Psoas muscle (tissue), 8 donors: ENCODE data around the gene TSSK3. TPM values are rescaled to one million over a fixed set of nuclear protein-coding genes. Genes with fewer than 3 reads are reported as not detected.

Experiments used
- ATAC-seq, 4 donors: fragments of 200-7000 bp; cut with Tn5 transposase; one replicate each; pipeline ENCODE4 v1.9.1; 2020; ENCODE audit warnings: moderate library complexity in 3 of 4, mild to moderate bottlenecking in 2 of 4
- DNase-seq, 2 donors: peaks; one replicate each; pipeline ENCODE4 v3.0.0-alpha.2; 2020
- H3K27ac ChIP-seq: fragments of 200-600 bp; one replicate; pipeline ENCODE4 v1.8.0; 2022
- H3K27me3 ChIP-seq, 3 donors: fragments of 200-600 bp in 1 of 3; one replicate each; pipeline versions ENCODE4 v1.6.1 to v1.8.0; 2013 to 2022; ENCODE audit warnings: low read length in 2 of 3, mild to moderate bottlenecking in 2 of 3, moderate library complexity in 1 of 3; ENCODE audit not compliant: insufficient read depth in 3 of 3
- H3K36me3 ChIP-seq, 2 donors: fragments of 200-600 bp in 1 of 2; one replicate each; pipeline versions ENCODE4 v1.6.1 to v1.8.0; 2013 to 2022; ENCODE audit warnings: low read depth in 1 of 2, mild to moderate bottlenecking in 1 of 2, moderate library complexity in 1 of 2; ENCODE audit not compliant: insufficient read depth in 1 of 2
- H3K4me1 ChIP-seq: fragments of 200-600 bp; one replicate; pipeline ENCODE4 v1.8.0; 2022
- H3K4me3 ChIP-seq: fragments of 200-600 bp; one replicate; pipeline ENCODE4 v1.8.0; 2022; ENCODE audit warnings: mild to moderate bottlenecking
- H3K9me3 ChIP-seq: fragments of 200-600 bp; one replicate; pipeline ENCODE4 v1.8.0; 2022
- CTCF ChIP-seq: fragments of 200-600 bp; IDR thresholded peaks from one replicate; pipeline ENCODE4 v1.8.0; 2022; ENCODE audit warnings: antibody characterized with exemption
- whole genome bisulfite sequencing, 3 donors: extraction: QIAGEN DNeasy Blood & Tissue Kit; methylation state at CpG; one replicate each; pipeline versions ENCODE4 v1.1.6 to v1.1.7; 2013; 5-methylcytosine and 5-hydroxymethylcytosine counted together
- intact Hi-C, 2 donors: fragments of 100-400 bp; cut with DNase I; formaldehyde crosslinking; loops; one replicate each; pipeline versions ENCODE4 v1.11.0 to v1.14.2; 2022
- polyA plus RNA-seq, 3 donors: library from polyadenylated mRNA; stranded (reverse); fragments of 200-250 nt; gene quantifications; one replicate each; pipeline ENCODE4 v1.2.3, GENCODE V29; 2013
- total RNA-seq, 4 donors: library from RNA; stranded (reverse); fragmentation: NEBNext Ultra II Directional in 2 of 4; extraction: Animal tissue kit (Norgen Biotek cat#: 25700) in 2 of 4; gene quantifications; one replicate each; pipeline versions ENCODE4 v1.2.1 to v1.2.4, GENCODE V29; 2021 to 2023
- donor health status: healthy with polysubstance abuse.
- donor health status: DM: no; HTN: no; CAD: no; lungs with moderate emphysema.
- donor health status: Bipolar disorder and iron deficiency.
- donor health status: healthy.
- donor health status: DM: yes; HTN: yes; CAD: no.
- donor health status: DM: no; HTN: no; CAD: no.
- donor health status: DM: no; HTN: no; CAD: no.
- donor health status: DM: yes; HTN: yes; CAD: no.

The TSSK3 gene
- total and polyA plus RNA-seq, 7 donors: 0.10 to 4.0 (median 0.80) TPM; not detected in 3

- ATAC-seq (no peak), DNase-seq (no peak)
- no peaks in the 10 kb centered on the region for H3K9me3 ChIP-seq
- intact Hi-C loops: no loop called here
- H3K4me1 ChIP-seq: no peaks in the 10 kb centered on the region
- peaks cover 14 to 97% of the 10 kb centered on the region in 2 donors for H3K36me3 ChIP-seq
- 82 to 84% (median 83%) methylated on average over 5 of the region's 5 CpGs for WGBS, 3 donors
- TF ChIP-seq CTCF: no peak
- H3K27ac ChIP-seq: no peak overlapping the region
- no peaks in the 10 kb centered on the region for H3K27me3 ChIP-seq
- no peak overlapping the region for H3K4me3 ChIP-seq
These were observed 9.9 kb downstream of the TSSK3 start for GRCh38 chr1:32372149-32372756.

GRCh38 chr1:32373996-32374592, 11.8 kb downstream of the TSSK3 start:
- Histone ChIP-seq H3K27me3 (no peaks in the 10 kb centered on the region), H3K36me3 (peaks cover 21 to 97% of the 10 kb centered on the region in 2 donors), H3K4me3 (no peak overlapping the region), H3K9me3 (no peaks in the 10 kb centered on the region), H3K4me1 (no peaks in the 10 kb centered on the region), H3K27ac (no peak overlapping the region)
- intact Hi-C loops: no loop called here
- WGBS, 3 donors: 66 to 83% (median 74%) methylated on average over 1 of the region's 1 CpG
- DNase-seq: no peak
- TF ChIP-seq CTCF: no peak
- no peak for ATAC-seq

GRCh38 chr1:32376199-32376598, 13.9 kb downstream of the TSSK3 start:
- no peak for TF ChIP-seq CTCF
- no peak for DNase-seq
- Histone ChIP-seq H3K9me3 (no peaks in the 10 kb centered on the region), H3K27ac (no peak overlapping the region), H3K4me3 (no peak overlapping the region), H3K4me1 (no peaks in the 10 kb centered on the region), H3K36me3 (peaks cover 21 to 98% of the 10 kb centered on the region in 2 donors), H3K27me3 (no peaks in the 10 kb centered on the region)
- no peak for ATAC-seq
- 88 to 93% (median 90%) methylated on average over 11 of the region's 11 CpGs for WGBS, 3 donors
- intact Hi-C loops: no loop called here

- no peak for TF ChIP-seq CTCF
- ATAC-seq: no peak
These were observed 15.3 kb downstream of the TSSK3 start for GRCh38 chr1:32377541-32378220.

More at GRCh38 chr1:32377541-32378220, 15.3 kb downstream of the TSSK3 start:
- Histone ChIP-seq H3K4me1 (no peaks in the 10 kb centered on the region), H3K27me3 (no peaks in the 10 kb centered on the region), H3K4me3 (no peak overlapping the region), H3K9me3 (no peaks in the 10 kb centered on the region), H3K27ac (no peak overlapping the region), H3K36me3 (peaks cover 21 to 100% of the 10 kb centered on the region in 2 donors)
- intact Hi-C loops: no loop called here
- DNase-seq: no peak
- WGBS, 3 donors: 88 to 89% (median 89%) methylated on average over 12 of the region's 12 CpGs
